GM18502 (cell line): ENCODE measurements around the gene DSN1.

Experiments
- ATAC-seq: cut with Tn5 transposase; IDR thresholded peaks from one replicate; pipeline ENCODE4 v1.9.1; 2021; ENCODE audit warnings: mild to moderate bottlenecking; ENCODE audit not compliant: unreplicated experiment, poor library complexity

DSN1 gene

GRCh38 chr20:36760647-36761046, 12.9 kb downstream of the DSN1 start:
- no peak for ATAC-seq

GRCh38 chr20:36758276-36758675, 15.3 kb downstream of the DSN1 start:
- no peak for ATAC-seq

- no peak for ATAC-seq
Measured at GRCh38 chr20:36756496-36756895, 17.1 kb downstream of the DSN1 start.

GRCh38 chr20:36754656-36755222, 18.8 kb downstream of the DSN1 start:
- ATAC-seq = no peak

- no peak for ATAC-seq
Measured at GRCh38 chr20:36752582-36752981, 21.0 kb downstream of the DSN1 start.

- ATAC-seq = peak; percentile 94
Measured at GRCh38 chr20:36745927-36746659, 27.5 kb downstream of the DSN1 start, which contains the start of gene NDRG3. Gene NDRG3, minus strand, starts transcription at chr20:36746090. Its CDS starts 24,355 bp downstream, at chr20:36721735.

GRCh38 chr20:36745234-36745926, 28.2 kb downstream of the DSN1 start:
- peak; percentile 49 for ATAC-seq

GRCh38 chr20:36744764-36745191, 28.8 kb downstream of the DSN1 start:
- ATAC-seq = no peak

- ATAC-seq = no peak
Measured at GRCh38 chr20:36744243-36744642, 29.3 kb downstream of the DSN1 start.

GRCh38 chr20:36742558-36742957, 31.0 kb downstream of the DSN1 start:
- ATAC-seq = no peak

- no peak for ATAC-seq
Measured at GRCh38 chr20:36741072-36741471, 32.5 kb downstream of the DSN1 start.

- no peak for ATAC-seq
Measured at GRCh38 chr20:36737183-36737499, 36.4 kb downstream of the DSN1 start.

GRCh38 chr20:36736451-36737182, 36.9 kb downstream of the DSN1 start:
- no peak for ATAC-seq

GRCh38 chr20:36732456-36732855, 41.1 kb downstream of the DSN1 start:
- ATAC-seq = no peak

- no peak for ATAC-seq
Measured at GRCh38 chr20:36728986-36729385, 44.6 kb downstream of the DSN1 start.

GRCh38 chr20:36726168-36726567, 47.4 kb downstream of the DSN1 start:
- no peak for ATAC-seq

GRCh38 chr20:36720510-36720909, 53.1 kb downstream of the DSN1 start:
- no peak for ATAC-seq

- no peak for ATAC-seq
Measured at GRCh38 chr20:36717657-36718056, 55.9 kb downstream of the DSN1 start.

- no peak for ATAC-seq
Measured at GRCh38 chr20:36717021-36717420, 56.5 kb downstream of the DSN1 start.

GRCh38 chr20:36712775-36713174, 60.8 kb downstream of the DSN1 start:
- no peak for ATAC-seq

- no peak for ATAC-seq
Measured at GRCh38 chr20:36709126-36709525, 64.4 kb downstream of the DSN1 start.
